Osteocyte (in vitro differentiated cells): ENCODE results near the gene UBE3C. TPM values are rescaled to one million over a fixed set of nuclear protein-coding genes. Genes with fewer than 3 reads are reported as not detected.
"Not testable (repeated sequence)": the region's sequence is repeated elsewhere in the genome, so short reads cannot be mapped to it uniquely, and the experiment has no call there.

Source experiments
- DNase-seq: peaks from one replicate; pipeline ENCODE4 v3.0.0; 2021; ENCODE audit warnings: mixed read lengths; ENCODE audit not compliant: unreplicated experiment; ENCODE audit errors: extremely low spot score
- H3K27ac Mint-ChIP-seq: one replicate; pipeline ENCODE4 v1.8.0; 2021; ENCODE audit warnings: mild to moderate bottlenecking, mixed read lengths; ENCODE audit not compliant: unreplicated experiment
- H3K27me3 Mint-ChIP-seq: one replicate; pipeline ENCODE4 v1.8.0; 2021; ENCODE audit warnings: mixed read lengths; ENCODE audit not compliant: unreplicated experiment
- H3K36me3 Mint-ChIP-seq: one replicate; pipeline ENCODE4 v1.8.0; 2021; ENCODE audit warnings: mixed read lengths; ENCODE audit not compliant: unreplicated experiment
- H3K4me1 Mint-ChIP-seq: one replicate; pipeline ENCODE4 v1.8.0; 2021; ENCODE audit warnings: mixed read lengths; ENCODE audit not compliant: unreplicated experiment
- H3K4me3 Mint-ChIP-seq: one replicate; pipeline ENCODE4 v1.8.0; 2021; ENCODE audit warnings: mild to moderate bottlenecking, moderate library complexity, mixed read lengths; ENCODE audit not compliant: unreplicated experiment
- H3K9me3 Mint-ChIP-seq: one replicate; pipeline ENCODE4 v1.8.0; 2021; ENCODE audit warnings: mixed read lengths; ENCODE audit not compliant: unreplicated experiment
- total RNA-seq: library from RNA; stranded (reverse); gene quantifications from 2 replicates; pipeline ENCODE4 v1.2.1, GENCODE V29; 2021
- TF ChIP-seq, protein P1 (sequence below): fragments of 200-600 bp; sonication (generic); IDR thresholded peaks from 2 replicates; pipeline ENCODE4 v1.5.0; 2021; ENCODE audit warnings: antibody characterized with exemption, mild to moderate bottlenecking, moderate library complexity

The UBE3C gene
- total RNA-seq, 1 donor from 2014 or later: 59.6 TPM

DNA sequence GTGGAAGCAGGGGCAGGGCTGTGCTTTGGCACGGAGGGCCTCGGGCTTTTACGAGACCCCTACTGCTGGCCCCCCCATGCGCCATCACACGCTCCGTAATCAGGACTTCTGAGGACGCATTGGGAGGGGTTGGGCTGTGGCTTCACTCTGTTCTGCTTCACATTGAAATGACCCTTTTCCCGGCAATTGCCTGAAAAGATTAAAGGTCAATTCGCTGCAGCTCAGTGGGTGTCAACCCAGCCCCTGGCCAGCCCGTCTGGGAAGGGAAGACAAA is 41.7 kb upstream of the UBE3C start:
- TF ChIP-seq, protein P1, sequence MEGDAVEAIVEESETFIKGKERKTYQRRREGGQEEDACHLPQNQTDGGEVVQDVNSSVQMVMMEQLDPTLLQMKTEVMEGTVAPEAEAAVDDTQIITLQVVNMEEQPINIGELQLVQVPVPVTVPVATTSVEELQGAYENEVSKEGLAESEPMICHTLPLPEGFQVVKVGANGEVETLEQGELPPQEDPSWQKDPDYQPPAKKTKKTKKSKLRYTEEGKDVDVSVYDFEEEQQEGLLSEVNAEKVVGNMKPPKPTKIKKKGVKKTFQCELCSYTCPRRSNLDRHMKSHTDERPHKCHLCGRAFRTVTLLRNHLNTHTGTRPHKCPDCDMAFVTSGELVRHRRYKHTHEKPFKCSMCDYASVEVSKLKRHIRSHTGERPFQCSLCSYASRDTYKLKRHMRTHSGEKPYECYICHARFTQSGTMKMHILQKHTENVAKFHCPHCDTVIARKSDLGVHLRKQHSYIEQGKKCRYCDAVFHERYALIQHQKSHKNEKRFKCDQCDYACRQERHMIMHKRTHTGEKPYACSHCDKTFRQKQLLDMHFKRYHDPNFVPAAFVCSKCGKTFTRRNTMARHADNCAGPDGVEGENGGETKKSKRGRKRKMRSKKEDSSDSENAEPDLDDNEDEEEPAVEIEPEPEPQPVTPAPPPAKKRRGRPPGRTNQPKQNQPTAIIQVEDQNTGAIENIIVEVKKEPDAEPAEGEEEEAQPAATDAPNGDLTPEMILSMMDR: no peak
- DNase-seq: no peak
- H3K27ac Mint-ChIP-seq: no peak overlapping the region
- no peaks in the 10 kb centered on the region for H3K36me3 Mint-ChIP-seq
- peaks cover 7% of the 10 kb centered on the region for H3K27me3 Mint-ChIP-seq
- H3K9me3 Mint-ChIP-seq: peaks cover 6% of the 10 kb centered on the region
- no peak overlapping the region for H3K4me3 Mint-ChIP-seq
- no peaks in the 10 kb centered on the region for H3K4me1 Mint-ChIP-seq

DNA sequence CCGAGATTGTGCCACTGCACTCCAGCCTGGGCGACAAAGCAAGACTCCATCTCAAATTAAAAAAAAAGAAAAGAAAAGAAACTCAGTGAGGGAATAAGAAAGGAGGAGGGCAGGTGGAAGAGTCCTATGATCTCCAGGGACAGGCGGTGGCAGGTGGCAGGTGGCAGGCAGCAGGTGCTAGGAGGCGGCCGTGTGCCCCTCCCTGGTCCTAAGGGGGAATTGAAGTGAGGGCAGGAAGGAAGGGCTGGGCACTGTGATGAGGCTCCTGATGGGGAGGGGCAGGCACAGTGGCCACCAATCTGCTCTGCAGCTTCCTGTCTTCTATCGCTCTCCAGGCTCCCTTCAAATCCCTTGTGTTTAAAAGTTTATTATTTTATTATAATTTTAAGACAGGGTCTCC is 41.2 kb upstream of the UBE3C start:
- H3K4me3 Mint-ChIP-seq: no peak overlapping the region
- TF ChIP-seq, protein P1: no peak
- no peak for DNase-seq
- peaks cover 6% of the 10 kb centered on the region for H3K9me3 Mint-ChIP-seq
- H3K4me1 Mint-ChIP-seq: no peaks in the 10 kb centered on the region
- H3K36me3 Mint-ChIP-seq: no peaks in the 10 kb centered on the region
- peaks cover 7% of the 10 kb centered on the region for H3K27me3 Mint-ChIP-seq
- H3K27ac Mint-ChIP-seq: no peak overlapping the region

DNA sequence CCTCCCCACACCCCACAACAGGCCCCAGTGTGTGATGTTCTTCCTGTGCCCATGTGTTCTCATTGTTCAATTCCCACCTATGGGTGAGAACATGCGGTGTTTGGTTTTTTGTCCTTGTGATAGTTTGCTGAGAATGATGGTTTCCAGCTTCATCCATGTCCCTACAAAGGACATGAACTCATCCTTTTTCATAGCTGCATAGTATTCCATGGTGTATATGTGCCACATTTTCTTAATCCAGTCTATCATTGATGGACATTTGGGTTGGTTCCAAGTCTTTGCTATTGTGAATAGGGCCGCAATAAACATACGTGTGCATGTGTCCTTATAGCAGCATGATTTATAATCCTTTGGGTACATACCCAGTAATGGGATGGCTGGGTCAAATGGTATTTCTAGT is 38.7 kb upstream of the UBE3C start:
- not testable (repeated sequence) for H3K36me3 Mint-ChIP-seq, H3K4me3 Mint-ChIP-seq, H3K27me3 Mint-ChIP-seq, H3K27ac Mint-ChIP-seq, H3K4me1 Mint-ChIP-seq, H3K9me3 Mint-ChIP-seq, DNase-seq

DNA sequence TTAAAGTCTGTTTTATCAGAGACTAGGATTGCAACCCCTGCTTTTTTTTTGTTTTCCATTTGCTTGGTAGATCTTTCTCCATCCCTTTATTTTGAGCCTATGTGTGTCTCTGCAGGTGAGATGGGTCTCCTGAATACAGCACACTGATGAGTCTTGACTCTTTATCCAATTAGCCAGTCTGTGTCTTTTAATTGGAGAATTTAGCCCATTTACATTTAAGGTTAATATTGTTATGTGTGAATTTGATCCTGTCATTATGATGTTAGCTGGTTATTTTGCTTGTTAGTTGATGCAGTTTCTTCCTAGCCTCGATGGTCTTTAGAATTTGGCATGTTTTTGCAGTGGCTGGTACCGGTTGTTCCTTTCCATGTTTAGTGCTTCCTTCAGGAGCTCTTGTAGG is 35.1 kb upstream of the UBE3C start:
- H3K27ac Mint-ChIP-seq, DNase-seq, H3K4me1 Mint-ChIP-seq, H3K4me3 Mint-ChIP-seq, H3K27me3 Mint-ChIP-seq, H3K36me3 Mint-ChIP-seq: not testable (repeated sequence)
- H3K9me3 Mint-ChIP-seq: peaks cover 12% of the 10 kb centered on the region

DNA sequence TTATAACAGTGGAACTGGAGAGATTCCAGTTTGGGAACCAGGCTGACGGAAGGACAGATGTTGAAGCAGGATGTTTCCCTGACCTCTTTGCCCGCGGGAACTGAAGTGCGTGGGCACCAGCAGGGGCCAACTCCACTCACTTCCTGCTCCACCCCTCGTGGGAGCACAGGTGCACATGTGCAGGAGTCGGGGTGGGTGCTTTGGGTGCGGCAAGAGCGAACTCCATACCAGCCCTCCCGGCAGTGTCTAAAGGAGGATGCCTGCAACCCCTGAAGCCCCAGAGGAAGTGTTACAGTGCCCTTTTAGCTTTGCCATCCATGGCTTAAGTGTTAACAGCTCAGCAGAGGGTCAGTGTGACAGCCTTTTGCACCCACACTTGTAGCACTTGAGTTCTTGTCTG is 27.4 kb upstream of the UBE3C start:
- H3K4me3 Mint-ChIP-seq: no peak overlapping the region
- no peak overlapping the region for H3K27ac Mint-ChIP-seq
- H3K4me1 Mint-ChIP-seq: no peaks in the 10 kb centered on the region
- H3K36me3 Mint-ChIP-seq: no peaks in the 10 kb centered on the region
- H3K9me3 Mint-ChIP-seq: peaks cover 8% of the 10 kb centered on the region
- TF ChIP-seq, protein P1: no peak
- H3K27me3 Mint-ChIP-seq: peaks cover 4% of the 10 kb centered on the region
- no peak for DNase-seq

DNA sequence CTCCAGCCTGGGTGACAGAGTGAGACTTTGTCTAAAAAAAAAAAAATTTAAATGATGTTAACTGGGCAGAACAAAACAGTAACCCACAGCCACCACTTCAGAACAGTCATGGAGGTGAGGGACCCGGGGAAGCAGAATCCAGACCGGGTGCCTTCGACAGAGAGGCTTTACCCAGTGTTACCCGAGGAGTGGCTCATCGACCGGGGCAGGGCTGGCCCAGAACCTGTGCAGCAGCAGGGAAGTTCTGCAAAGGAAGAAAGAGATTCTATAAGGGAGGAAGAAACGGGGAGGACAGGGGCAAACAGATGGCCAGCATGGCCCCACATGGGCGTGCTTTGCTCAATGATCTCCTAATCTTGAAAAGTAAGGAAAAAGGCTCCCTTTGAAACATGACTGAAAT is 26.0 kb upstream of the UBE3C start:
- TF ChIP-seq, protein P1: no peak
- H3K4me1 Mint-ChIP-seq: no peaks in the 10 kb centered on the region
- H3K9me3 Mint-ChIP-seq: peaks cover 3% of the 10 kb centered on the region
- no peaks in the 10 kb centered on the region for H3K36me3 Mint-ChIP-seq
- DNase-seq: no peak
- H3K4me3 Mint-ChIP-seq: no peak overlapping the region
- peaks cover 4% of the 10 kb centered on the region for H3K27me3 Mint-ChIP-seq
- no peak overlapping the region for H3K27ac Mint-ChIP-seq
